ENCODE measurements around the gene NCSTN. TPM values are rescaled to one million over a fixed set of nuclear protein-coding genes. Genes with fewer than 3 reads are reported as not detected.

NCSTN gene
- total RNA-seq, 1 experiment from 2014 or later = 89.5 TPM

GRCh38 chr1:160340146-160340545 lies 3.0 kb upstream of the NCSTN start:
- Mint-ChIP-seq H3K36me3 (ENCODE audit: insufficient read depth, unreplicated experiment) (peaks cover 60% of the 10 kb centered on the region), H3K27ac (ENCODE audit: unreplicated experiment) (no peak overlapping the region), H3K27me3 (ENCODE audit: insufficient read depth, unreplicated experiment) (no peaks in the 10 kb centered on the region), H3K4me3 (ENCODE audit: unreplicated experiment) (no peak overlapping the region), H3K9me3 (ENCODE audit: unreplicated experiment) (no peaks in the 10 kb centered on the region), H3K4me1 (ENCODE audit: low read depth, unreplicated experiment) (no peaks in the 10 kb centered on the region)
- ChIA-PET CTCF (no interaction called here), POLR2A (no interaction called here)
- intact Hi-C loops (cut with micrococcal nuclease; ENCODE audit: unreplicated experiment) = no loop called here
- no peaks in the 10 kb centered on the region for H3K36me3 ChIP-seq (ENCODE audit: control insufficient read depth, insufficient read depth, low read length)
- DNase-seq = no peak
- no peaks in the 10 kb centered on the region for H3K9me3 ChIP-seq
- H3K4me1 ChIP-seq = 0 out of 2 replicates have a peak, but pooled peaks cover 6% of the 10 kb centered on the region
- TF ChIP-seq CTCF (IDR thresholded peaks at IDR 0.05; ENCODE audit: insufficient read depth in 1 of 2, low read depth in 1 of 2, low read length in 1 of 2, severe bottlenecking in 1 of 2, unreplicated experiment in 1 of 2) = no peak
- H3K4me3 ChIP-seq (ENCODE audit: low read depth, low read length) = no peak overlapping the region
- no peaks in the 10 kb centered on the region for H3K27me3 ChIP-seq (replicated peaks; ENCODE audit: control insufficient read depth, insufficient read depth, low read length)
- BruUV-seq (replicated peaks) = no TSS peak

- ChIA-PET POLR2A (no interaction called here), CTCF (no interaction called here)
- Mint-ChIP-seq H3K27ac (ENCODE audit: unreplicated experiment) (no peak overlapping the region), H3K4me1 (ENCODE audit: low read depth, unreplicated experiment) (no peaks in the 10 kb centered on the region), H3K36me3 (ENCODE audit: insufficient read depth, unreplicated experiment) (peaks cover 53% of the 10 kb centered on the region), H3K9me3 (ENCODE audit: unreplicated experiment) (no peaks in the 10 kb centered on the region), H3K27me3 (ENCODE audit: insufficient read depth, unreplicated experiment) (no peaks in the 10 kb centered on the region), H3K4me3 (ENCODE audit: unreplicated experiment) (no peak overlapping the region)
- no peaks in the 10 kb centered on the region for H3K36me3 ChIP-seq (ENCODE audit: control insufficient read depth, insufficient read depth, low read length)
- H3K27me3 ChIP-seq (replicated peaks; ENCODE audit: control insufficient read depth, insufficient read depth, low read length) = no peaks in the 10 kb centered on the region
- 0 out of 2 replicates have a peak, but pooled peaks cover 6% of the 10 kb centered on the region for H3K4me1 ChIP-seq
- no peak for TF ChIP-seq CTCF (IDR thresholded peaks at IDR 0.05; ENCODE audit: insufficient read depth in 1 of 2, low read depth in 1 of 2, low read length in 1 of 2, severe bottlenecking in 1 of 2, unreplicated experiment in 1 of 2)
- no peak overlapping the region for H3K4me3 ChIP-seq (ENCODE audit: low read depth, low read length)
- intact Hi-C loops (cut with micrococcal nuclease; ENCODE audit: unreplicated experiment) = no loop called here
- no peak for DNase-seq
- BruUV-seq (replicated peaks) = no TSS peak
- H3K9me3 ChIP-seq = no peaks in the 10 kb centered on the region
Measured at GRCh38 chr1:160340866-160341265, 2.3 kb upstream of the NCSTN start.

DNA sequence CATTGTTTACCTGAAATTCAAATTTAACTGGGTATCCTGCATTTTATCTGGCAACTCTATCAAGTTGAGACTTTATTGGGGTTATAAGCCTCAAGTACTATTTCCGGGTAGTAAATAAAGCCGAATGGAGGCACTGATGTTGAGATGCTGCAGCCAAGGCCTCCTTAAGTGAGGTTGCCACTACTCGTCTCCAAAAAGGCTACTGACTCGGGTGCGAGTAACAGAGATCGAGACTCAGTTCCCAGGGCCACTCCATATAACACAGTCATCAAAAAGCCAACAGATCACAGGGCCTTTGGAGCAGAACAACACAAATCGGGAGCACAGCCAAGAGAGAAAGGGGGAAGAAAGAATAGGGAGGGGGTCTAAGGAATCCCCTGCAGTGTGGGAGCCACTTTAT lies 657 bp upstream of the NCSTN start:
- Histone ChIP-seq H3K36me3 (ENCODE audit: control insufficient read depth, insufficient read depth, low read length) (no peaks in the 10 kb centered on the region), H3K4me1 (0 out of 2 replicates have a peak, but pooled peaks cover 6% of the 10 kb centered on the region), H3K4me3 (ENCODE audit: low read depth, low read length) (peak overlapping the region; percentile 85), H3K9me3 (no peaks in the 10 kb centered on the region), H3K27me3 (replicated peaks; ENCODE audit: control insufficient read depth, insufficient read depth, low read length) (no peaks in the 10 kb centered on the region)
- peak overlapping the region; percentile 97 for H3K27ac Mint-ChIP-seq (ENCODE audit: unreplicated experiment)
- no peak for DNase-seq
- peaks cover 50% of the 10 kb centered on the region for H3K36me3 Mint-ChIP-seq (ENCODE audit: insufficient read depth, unreplicated experiment)
- no peaks in the 10 kb centered on the region for H3K27me3 Mint-ChIP-seq (ENCODE audit: insufficient read depth, unreplicated experiment)
- CTCF ChIA-PET = no interaction called here
- POLR2A ChIA-PET = no interaction called here
- no peaks in the 10 kb centered on the region for H3K9me3 Mint-ChIP-seq (ENCODE audit: unreplicated experiment)
- H3K4me1 Mint-ChIP-seq (ENCODE audit: low read depth, unreplicated experiment) = no peaks in the 10 kb centered on the region
- BruUV-seq (replicated peaks) = TSS peak; percentile 77
- intact Hi-C loops (cut with micrococcal nuclease; ENCODE audit: unreplicated experiment) = loop anchor here (2.0 kb wide), 1 partner anchor 58 kb away; the partner anchor contains the start of gene PEX19
- H3K4me3 Mint-ChIP-seq (ENCODE audit: unreplicated experiment) = peak overlapping the region; percentile 88
- TF ChIP-seq CTCF (IDR thresholded peaks at IDR 0.05; ENCODE audit: insufficient read depth in 1 of 2, low read depth in 1 of 2, low read length in 1 of 2, severe bottlenecking in 1 of 2, unreplicated experiment in 1 of 2) = no peak
